Endodermal cell (in vitro differentiated cells): ENCODE data around the gene RYR2. TPM values are rescaled to one million over a fixed set of nuclear protein-coding genes. Genes with fewer than 3 reads are reported as not detected.

ENCODE experiments used
- DNase-seq: peaks from one replicate; pipeline ENCODE4 v3.0.0-alpha.2; 2017
- H3K27ac ChIP-seq: 2 replicates; pipeline ENCODE4 v1.5.1; 2013; ENCODE audit warnings: mild to moderate bottlenecking, low read depth, low read length, moderate library complexity
- H3K27me3 ChIP-seq: 2 replicates; pipeline ENCODE4 v1.6.1; 2013; ENCODE audit warnings: mild to moderate bottlenecking, low read length, moderate library complexity; ENCODE audit not compliant: insufficient read depth, control insufficient read depth, poor library complexity, severe bottlenecking
- H3K36me3 ChIP-seq: 2 replicates; pipeline ENCODE4 v1.7.0; 2013; ENCODE audit warnings: mild to moderate bottlenecking, low read length, moderate library complexity; ENCODE audit not compliant: control insufficient read depth, insufficient read depth
- H3K4me1 ChIP-seq: one replicate; pipeline ENCODE4 v1.7.0; 2013; ENCODE audit warnings: low read length; ENCODE audit not compliant: control insufficient read depth, insufficient read depth
- H3K4me3 ChIP-seq: 2 replicates; pipeline ENCODE4 v1.5.1; 2013; ENCODE audit warnings: mild to moderate bottlenecking, low read length, moderate library complexity
- H3K9ac ChIP-seq: 2 replicates; pipeline ENCODE4 v1.6.1; 2013; ENCODE audit warnings: mild to moderate bottlenecking, low read length, moderate library complexity; ENCODE audit not compliant: poor library complexity, severe bottlenecking; ENCODE audit errors: extremely low read depth
- H3K9me3 ChIP-seq: 2 replicates; pipeline ENCODE4 v1.6.1; 2013; ENCODE audit warnings: mild to moderate bottlenecking, low read length, moderate library complexity; ENCODE audit not compliant: control insufficient read depth
- H3K27ac Mint-ChIP-seq: 2 replicates; pipeline ENCODE4 v1.8.0; 2020; ENCODE audit warnings: mixed read lengths
- H3K27me3 Mint-ChIP-seq: 2 replicates; pipeline ENCODE4 v1.8.0; 2021; ENCODE audit warnings: mild to moderate bottlenecking, mixed read lengths; ENCODE audit not compliant: insufficient read depth
- H3K36me3 Mint-ChIP-seq: 2 replicates; pipeline ENCODE4 v1.8.0; 2020; ENCODE audit warnings: low read depth, mixed read lengths
- H3K4me1 Mint-ChIP-seq: 2 replicates; pipeline ENCODE4 v1.8.0; 2020; ENCODE audit warnings: mixed read lengths
- H3K4me3 Mint-ChIP-seq: 2 replicates; pipeline ENCODE4 v1.8.0; 2020; ENCODE audit warnings: mild to moderate bottlenecking, moderate library complexity, mixed read lengths
- H3K9me3 Mint-ChIP-seq: 2 replicates; pipeline ENCODE4 v1.8.0; 2020; ENCODE audit warnings: mild to moderate bottlenecking, mixed read lengths
- CTCF ChIP-seq: fragments of 200-600 bp; sonication (generic); conservative IDR thresholded peaks from 2 replicates; pipeline ENCODE4 v1.5.0; 2021; ENCODE audit warnings: antibody characterized with exemption, mild to moderate bottlenecking
- WGBS, 2 experiments: methylation state at CpG; one replicate each; pipeline versions ENCODE4 v1.1.5 to v1.1.7; 2013; ENCODE audit warnings: missing lambda C conversion rate in 2 of 2, mixed read lengths in 1 of 2; ENCODE audit not compliant: insufficient coverage in 1 of 2, insufficient read length in 1 of 2; 5-methylcytosine and 5-hydroxymethylcytosine counted together
- total RNA-seq, 2 donors: library from RNA; stranded (reverse); fragmentation: NEBNext Ultra II Directional in 1 of 2; extraction: Animal tissue kit (Norgen Biotek cat#: 25700) in 1 of 2; gene quantifications; 2 replicates in 1 of 2; 3 replicates in 1 of 2; pipeline ENCODE4 v1.2.1, GENCODE V29; 2021

Gene RYR2
- total RNA-seq, 2 donors from 2014 or later = 0.95 to 2.4 TPM

GRCh38 chr1:237470712-237471338, 428.8 kb downstream of the RYR2 start:
- Mint-ChIP-seq H3K9me3 (no peaks in the 10 kb centered on the region), H3K4me1 (no peaks in the 10 kb centered on the region), H3K27ac (no peak overlapping the region), H3K36me3 (no peaks in the 10 kb centered on the region), H3K4me3 (no peak overlapping the region), H3K27me3 (no peaks in the 10 kb centered on the region)
- Histone ChIP-seq H3K9me3 (no peaks in the 10 kb centered on the region), H3K9ac (no peak overlapping the region), H3K36me3 (no peaks in the 10 kb centered on the region), H3K4me3 (no peak overlapping the region), H3K27me3 (no peaks in the 10 kb centered on the region), H3K27ac (no peak overlapping the region), H3K4me1 (no peaks in the 10 kb centered on the region)
- WGBS, 2 experiments = 88 to 95% methylated on average over 4 to 7 of the region's 7 CpGs
- no peak for TF ChIP-seq CTCF
- DNase-seq = peak; percentile 63

- Mint-ChIP-seq H3K36me3 (no peaks in the 10 kb centered on the region), H3K27ac (no peak overlapping the region), H3K9me3 (no peaks in the 10 kb centered on the region), H3K27me3 (no peaks in the 10 kb centered on the region), H3K4me3 (no peak overlapping the region), H3K4me1 (no peaks in the 10 kb centered on the region)
- Histone ChIP-seq H3K27ac (no peak overlapping the region), H3K9ac (no peak overlapping the region), H3K4me3 (no peak overlapping the region), H3K36me3 (no peaks in the 10 kb centered on the region), H3K4me1 (no peaks in the 10 kb centered on the region), H3K27me3 (no peaks in the 10 kb centered on the region), H3K9me3 (no peaks in the 10 kb centered on the region)
- WGBS, 2 experiments = 50 to 55% methylated on average over 1 of the region's 1 CpG
- TF ChIP-seq CTCF = no peak
- DNase-seq = no peak
These were observed 429.4 kb downstream of the RYR2 start for GRCh38 chr1:237471377-237471776.

- 25 to 40% methylated on average over 2 of the region's 2 CpGs for WGBS, 2 experiments
- no peaks in the 10 kb centered on the region for H3K27me3 Mint-ChIP-seq
- Histone ChIP-seq H3K27ac (no peak overlapping the region), H3K9me3 (no peaks in the 10 kb centered on the region), H3K4me1 (no peaks in the 10 kb centered on the region), H3K36me3 (no peaks in the 10 kb centered on the region), H3K4me3 (no peak overlapping the region), H3K27me3 (no peaks in the 10 kb centered on the region), H3K9ac (no peak overlapping the region)
- H3K9me3 Mint-ChIP-seq = no peaks in the 10 kb centered on the region
- no peaks in the 10 kb centered on the region for H3K36me3 Mint-ChIP-seq
- TF ChIP-seq CTCF = no peak
- H3K4me1 Mint-ChIP-seq = no peaks in the 10 kb centered on the region
- no peak overlapping the region for H3K4me3 Mint-ChIP-seq
- DNase-seq = no peak
- H3K27ac Mint-ChIP-seq = no peak overlapping the region
These were observed 430.0 kb downstream of the RYR2 start for GRCh38 chr1:237471956-237472355.
